ENCODE data around the gene TVP23C. TPM values are rescaled to one million over a fixed set of nuclear protein-coding genes. Genes with fewer than 3 reads are reported as not detected.
"Not testable (repeated sequence)": the region's sequence is repeated elsewhere in the genome, so short reads cannot be mapped to it uniquely, and the experiment has no call there.

The TVP23C gene
- total RNA-seq, 2 experiments from 2014 or later, result 3.6 to 6.2 TPM

GRCh38 chr17:15562613-15563374 is 489 bp downstream of the TVP23C start:
- H3K27me3 Mint-ChIP-seq; H3K36me3 Mint-ChIP-seq (ENCODE audit: low read depth); POLR2A ChIA-PET; H3K9me3 Mint-ChIP-seq (ENCODE audit: low read depth); CTCF ChIA-PET; DNase-seq; H3K27ac Mint-ChIP-seq: not testable (repeated sequence)
- intact Hi-C loops (cut with DNase I, micrococcal nuclease), result loop anchor here in 1 of 2 experiments (5.0 kb wide), 1 partner anchor 120 kb away; the partner anchor contains the start of gene TRIM16
- Mint-ChIP-seq H3K4me1 (peaks cover 16% of the 10 kb centered on the region), H3K4me3 (peak overlapping the region; percentile 87)
- ATAC-seq, result peak; percentile 59

GRCh38 chr17:15561439-15561838 is 1.8 kb downstream of the TVP23C start:
- peaks cover 16% of the 10 kb centered on the region for H3K4me1 Mint-ChIP-seq

GRCh38 chr17:15558403-15559105 is 4.7 kb downstream of the TVP23C start:
- H3K4me3 Mint-ChIP-seq; intact Hi-C loops (cut with DNase I, micrococcal nuclease); H3K27me3 Mint-ChIP-seq; H3K27ac Mint-ChIP-seq; DNase-seq; ATAC-seq; CTCF ChIA-PET; H3K9me3 Mint-ChIP-seq (ENCODE audit: low read depth); H3K36me3 Mint-ChIP-seq (ENCODE audit: low read depth); POLR2A ChIA-PET: not testable (repeated sequence)
- H3K4me1 Mint-ChIP-seq, result peaks cover 11% of the 10 kb centered on the region

More at GRCh38 chr17:15561439-15561838, 1.8 kb downstream of the TVP23C start:
- DNase-seq; H3K9me3 Mint-ChIP-seq (ENCODE audit: low read depth); H3K27me3 Mint-ChIP-seq; H3K27ac Mint-ChIP-seq; POLR2A ChIA-PET; ATAC-seq; H3K36me3 Mint-ChIP-seq (ENCODE audit: low read depth); H3K4me3 Mint-ChIP-seq; CTCF ChIA-PET: not testable (repeated sequence)
- intact Hi-C loops (cut with DNase I, micrococcal nuclease), result loop anchor here in 1 of 2 experiments (5.0 kb wide), 1 partner anchor 121 kb away; the partner anchor contains the start of gene TRIM16

GRCh38 chr17:15557334-15557832 is 5.9 kb downstream of the TVP23C start:
- H3K4me1 Mint-ChIP-seq; intact Hi-C loops (cut with DNase I, micrococcal nuclease); DNase-seq; H3K36me3 Mint-ChIP-seq (ENCODE audit: low read depth); POLR2A ChIA-PET; ATAC-seq; H3K4me3 Mint-ChIP-seq; H3K9me3 Mint-ChIP-seq (ENCODE audit: low read depth); CTCF ChIA-PET; H3K27me3 Mint-ChIP-seq; H3K27ac Mint-ChIP-seq: not testable (repeated sequence)

- intact Hi-C loops (cut with DNase I, micrococcal nuclease); CTCF ChIA-PET; DNase-seq; POLR2A ChIA-PET; H3K4me3 Mint-ChIP-seq; H3K27ac Mint-ChIP-seq; H3K27me3 Mint-ChIP-seq; H3K9me3 Mint-ChIP-seq (ENCODE audit: low read depth); H3K4me1 Mint-ChIP-seq; H3K36me3 Mint-ChIP-seq (ENCODE audit: low read depth): not testable (repeated sequence)
- ATAC-seq, result peak; percentile 51
Measured at GRCh38 chr17:15552932-15553331, 10.4 kb downstream of the TVP23C start.

- ATAC-seq; H3K27me3 Mint-ChIP-seq; H3K9me3 Mint-ChIP-seq (ENCODE audit: low read depth); H3K4me3 Mint-ChIP-seq; intact Hi-C loops (cut with DNase I, micrococcal nuclease); DNase-seq; H3K4me1 Mint-ChIP-seq; POLR2A ChIA-PET; H3K27ac Mint-ChIP-seq; H3K36me3 Mint-ChIP-seq (ENCODE audit: low read depth): not testable (repeated sequence)
- CTCF ChIA-PET, result interaction anchor here (0.6 kb wide), 1 partner anchor 100 kb away, joined by 3 read pairs; no protein-coding TSS in a partner anchor
Measured at GRCh38 chr17:15549552-15549951, 13.7 kb downstream of the TVP23C start.

- POLR2A ChIA-PET; H3K4me1 Mint-ChIP-seq; H3K4me3 Mint-ChIP-seq; intact Hi-C loops (cut with DNase I, micrococcal nuclease); ATAC-seq; CTCF ChIA-PET; H3K27ac Mint-ChIP-seq; H3K27me3 Mint-ChIP-seq; H3K9me3 Mint-ChIP-seq (ENCODE audit: low read depth); DNase-seq: not testable (repeated sequence)
- H3K36me3 Mint-ChIP-seq (ENCODE audit: low read depth), result peaks cover 12% of the 10 kb centered on the region
Measured at GRCh38 chr17:15546604-15547003, 16.7 kb downstream of the TVP23C start.

GRCh38 chr17:15540371-15541219 is 22.7 kb downstream of the TVP23C start:
- H3K4me1 Mint-ChIP-seq; CTCF ChIA-PET; H3K27ac Mint-ChIP-seq; H3K36me3 Mint-ChIP-seq (ENCODE audit: low read depth); H3K9me3 Mint-ChIP-seq (ENCODE audit: low read depth); DNase-seq; H3K4me3 Mint-ChIP-seq; intact Hi-C loops (cut with DNase I, micrococcal nuclease); H3K27me3 Mint-ChIP-seq; POLR2A ChIA-PET; ATAC-seq: not testable (repeated sequence)

GRCh38 chr17:15533122-15533521 is 30.2 kb downstream of the TVP23C start:
- DNase-seq; CTCF ChIA-PET; ATAC-seq; H3K4me3 Mint-ChIP-seq; POLR2A ChIA-PET; H3K4me1 Mint-ChIP-seq; intact Hi-C loops (cut with DNase I, micrococcal nuclease); H3K9me3 Mint-ChIP-seq (ENCODE audit: low read depth); H3K27ac Mint-ChIP-seq; H3K27me3 Mint-ChIP-seq: not testable (repeated sequence)
- peaks cover 11% of the 10 kb centered on the region for H3K36me3 Mint-ChIP-seq (ENCODE audit: low read depth)

- H3K4me1 Mint-ChIP-seq; DNase-seq; H3K9me3 Mint-ChIP-seq (ENCODE audit: low read depth); H3K4me3 Mint-ChIP-seq; POLR2A ChIA-PET; H3K27me3 Mint-ChIP-seq; H3K27ac Mint-ChIP-seq; H3K36me3 Mint-ChIP-seq (ENCODE audit: low read depth): not testable (repeated sequence)
- peak; percentile 57 for ATAC-seq
- intact Hi-C loops (cut with DNase I, micrococcal nuclease), result loop anchor here in 1 of 2 experiments (5.0 kb wide), 1 partner anchor 269 kb away; no protein-coding TSS in a partner anchor
- CTCF ChIA-PET, result interaction anchor here (1.3 kb wide), 1 partner anchor 268 kb away, joined by 4 read pairs; no protein-coding TSS in a partner anchor
Measured at GRCh38 chr17:15526292-15527218, 36.7 kb downstream of the TVP23C start.

Data from activated CD4-positive, alpha-beta T cell treated with anti-CD3 and anti-CD28 coated beads for 36 hours (primary cell).